Daoy (cell line): ENCODE data around the gene AATK. TPM values are rescaled to one million over a fixed set of nuclear protein-coding genes. Genes with fewer than 3 reads are reported as not detected.
A peak's percentile ranks its signal among the peaks of the same experiment; 100 is the strongest.

ENCODE experiments used
- DNase-seq: peaks from one replicate; pipeline ENCODE4 v3.0.0-alpha.2; 2015; ENCODE audit warnings: low read depth
- total RNA-seq: library from RNA; depleted of rRNA; stranded (reverse); fragments of >200 nt; shearing (Covaris generic); gene quantifications from 2 replicates; pipeline ENCODE4 v1.2.3, GENCODE V29; 2014; rRNA removed

The AATK gene, protein sequence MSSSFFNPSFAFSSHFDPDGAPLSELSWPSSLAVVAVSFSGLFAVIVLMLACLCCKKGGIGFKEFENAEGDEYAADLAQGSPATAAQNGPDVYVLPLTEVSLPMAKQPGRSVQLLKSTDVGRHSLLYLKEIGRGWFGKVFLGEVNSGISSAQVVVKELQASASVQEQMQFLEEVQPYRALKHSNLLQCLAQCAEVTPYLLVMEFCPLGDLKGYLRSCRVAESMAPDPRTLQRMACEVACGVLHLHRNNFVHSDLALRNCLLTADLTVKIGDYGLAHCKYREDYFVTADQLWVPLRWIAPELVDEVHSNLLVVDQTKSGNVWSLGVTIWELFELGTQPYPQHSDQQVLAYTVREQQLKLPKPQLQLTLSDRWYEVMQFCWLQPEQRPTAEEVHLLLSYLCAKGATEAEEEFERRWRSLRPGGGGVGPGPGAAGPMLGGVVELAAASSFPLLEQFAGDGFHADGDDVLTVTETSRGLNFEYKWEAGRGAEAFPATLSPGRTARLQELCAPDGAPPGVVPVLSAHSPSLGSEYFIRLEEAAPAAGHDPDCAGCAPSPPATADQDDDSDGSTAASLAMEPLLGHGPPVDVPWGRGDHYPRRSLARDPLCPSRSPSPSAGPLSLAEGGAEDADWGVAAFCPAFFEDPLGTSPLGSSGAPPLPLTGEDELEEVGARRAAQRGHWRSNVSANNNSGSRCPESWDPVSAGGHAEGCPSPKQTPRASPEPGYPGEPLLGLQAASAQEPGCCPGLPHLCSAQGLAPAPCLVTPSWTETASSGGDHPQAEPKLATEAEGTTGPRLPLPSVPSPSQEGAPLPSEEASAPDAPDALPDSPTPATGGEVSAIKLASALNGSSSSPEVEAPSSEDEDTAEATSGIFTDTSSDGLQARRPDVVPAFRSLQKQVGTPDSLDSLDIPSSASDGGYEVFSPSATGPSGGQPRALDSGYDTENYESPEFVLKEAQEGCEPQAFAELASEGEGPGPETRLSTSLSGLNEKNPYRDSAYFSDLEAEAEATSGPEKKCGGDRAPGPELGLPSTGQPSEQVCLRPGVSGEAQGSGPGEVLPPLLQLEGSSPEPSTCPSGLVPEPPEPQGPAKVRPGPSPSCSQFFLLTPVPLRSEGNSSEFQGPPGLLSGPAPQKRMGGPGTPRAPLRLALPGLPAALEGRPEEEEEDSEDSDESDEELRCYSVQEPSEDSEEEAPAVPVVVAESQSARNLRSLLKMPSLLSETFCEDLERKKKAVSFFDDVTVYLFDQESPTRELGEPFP (N-terminal part only)
- total RNA-seq, result 0.09 and 0.17 TPM in 2 replicates

DNA sequence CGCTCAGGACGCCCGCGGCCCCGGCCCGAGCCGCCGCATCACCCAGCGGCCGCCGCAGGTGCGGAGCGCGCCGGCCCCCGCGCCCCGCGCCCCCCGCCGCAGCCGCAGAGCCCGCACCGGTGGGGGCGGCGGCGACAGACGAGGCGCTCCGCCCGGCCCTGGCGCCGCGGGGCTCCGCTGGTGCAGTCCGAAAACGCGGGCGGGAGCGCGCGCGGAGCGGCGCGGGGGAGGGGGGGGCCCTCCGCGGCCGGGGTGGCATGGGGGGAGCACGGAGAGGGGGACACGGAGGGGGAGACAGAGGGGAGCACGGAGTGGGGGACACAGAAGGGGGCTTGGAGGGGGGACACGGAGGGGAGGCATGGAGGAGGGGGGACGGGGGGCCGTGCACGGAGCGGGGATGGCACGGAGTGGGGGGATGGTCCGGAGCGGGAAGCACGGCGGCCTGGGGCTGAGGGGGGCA is at the start of gene AATK:
AATK (minus strand) TSS at position 189 of the 460 bp plus-strand sequence. CDS start 229 bp downstream, outside the sequence.
- no peak for DNase-seq

DNA sequence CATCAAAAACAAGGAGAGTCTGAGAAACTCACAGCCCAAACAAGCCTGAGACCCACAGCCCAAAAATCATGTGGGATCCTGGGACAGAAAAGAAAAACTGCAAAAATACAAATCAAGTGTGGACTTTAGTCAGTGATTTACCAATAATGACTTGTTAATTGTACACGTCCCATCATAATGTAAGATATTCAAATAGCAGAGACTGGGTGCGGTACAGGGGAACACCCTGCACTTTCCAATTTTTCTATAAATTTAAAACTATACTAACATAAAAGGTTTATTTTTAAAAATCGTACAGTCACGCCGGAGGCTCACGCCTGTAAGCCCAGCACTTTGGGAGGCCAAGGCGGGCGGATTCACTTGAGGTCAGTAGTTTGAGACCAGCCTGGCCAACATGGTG is 48.0 kb upstream of the AATK start:
- no peak for DNase-seq

DNA sequence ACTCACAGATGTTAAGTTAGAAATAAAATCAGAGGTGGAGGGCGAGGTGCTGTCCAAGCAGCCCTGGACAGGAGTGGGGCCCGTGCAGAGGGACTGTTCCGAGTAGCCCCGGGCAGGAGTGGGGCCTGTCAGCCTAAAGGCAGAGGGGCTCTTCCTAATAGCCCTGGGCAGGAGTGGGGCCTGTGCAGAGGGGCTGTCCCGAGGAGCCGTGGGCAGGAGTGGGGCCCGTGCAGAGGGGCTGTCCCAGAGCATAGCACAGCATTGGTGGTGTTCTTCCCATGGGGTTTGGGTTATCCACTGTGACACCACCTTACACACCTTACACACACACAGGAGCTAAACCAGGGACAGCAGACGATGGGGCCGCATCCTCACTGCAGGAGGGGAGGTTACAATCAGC is 46.3 kb upstream of the AATK start:
- DNase-seq, result no peak

DNA sequence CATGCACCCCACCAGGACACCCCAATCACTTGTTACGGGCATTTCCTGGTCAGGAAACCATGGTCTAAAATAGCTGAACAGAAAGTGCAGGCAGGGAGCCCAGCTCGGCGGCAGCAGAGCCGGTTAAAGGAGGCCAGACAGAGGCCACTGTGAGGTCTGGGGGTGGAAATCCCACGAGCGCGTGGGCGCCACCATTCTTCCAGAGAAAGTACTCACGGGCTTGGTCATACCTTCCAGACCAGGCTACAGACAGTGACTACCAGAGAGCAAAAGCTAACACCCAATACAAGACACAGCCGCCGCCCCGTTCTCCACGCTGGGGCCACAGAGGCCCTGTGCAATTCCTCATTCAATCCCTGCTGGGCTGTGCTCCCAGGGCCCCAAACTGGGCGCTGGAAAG is 44.8 kb upstream of the AATK start:
- no peak for DNase-seq

DNA sequence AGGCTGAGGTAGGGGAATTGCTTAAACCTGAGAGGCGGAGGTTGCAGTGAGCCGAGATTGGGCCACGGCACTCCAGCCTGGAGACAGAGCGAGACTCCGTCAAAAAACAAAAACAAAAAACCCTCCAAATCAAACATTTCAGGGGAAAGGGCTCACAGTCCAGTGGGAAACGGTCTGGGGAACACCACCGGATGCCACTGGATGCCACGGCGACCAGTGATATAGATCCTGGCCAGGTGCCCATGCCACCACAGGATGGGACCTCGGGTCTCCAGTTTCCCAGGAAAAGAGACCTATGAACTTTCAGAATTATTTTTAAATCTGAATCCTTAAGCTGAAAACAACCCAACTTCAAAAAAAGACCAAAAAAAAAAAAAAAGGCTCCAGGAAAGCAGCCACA is 44.4 kb upstream of the AATK start:
- DNase-seq, result no peak

DNA sequence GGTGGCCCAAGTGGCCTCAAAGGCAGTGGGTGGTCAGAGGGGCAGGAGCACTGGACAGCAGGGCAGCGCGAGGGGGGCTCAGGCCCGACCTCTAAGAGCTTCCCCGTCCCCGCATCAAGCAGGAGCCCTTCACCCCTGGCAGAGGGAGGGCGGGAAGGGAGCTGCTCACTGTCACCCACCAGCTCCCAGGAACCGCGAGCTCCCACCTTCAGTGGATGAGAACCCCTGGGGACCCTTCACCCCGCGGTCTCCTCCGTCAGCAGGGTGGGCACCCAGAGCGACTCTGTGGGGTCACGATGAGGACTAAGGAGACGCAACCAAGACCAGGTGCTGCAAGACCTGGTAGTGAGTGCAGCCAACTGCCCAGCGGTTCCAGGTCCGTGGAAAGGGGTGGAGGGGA is 43.1 kb upstream of the AATK start:
- no peak for DNase-seq

DNA sequence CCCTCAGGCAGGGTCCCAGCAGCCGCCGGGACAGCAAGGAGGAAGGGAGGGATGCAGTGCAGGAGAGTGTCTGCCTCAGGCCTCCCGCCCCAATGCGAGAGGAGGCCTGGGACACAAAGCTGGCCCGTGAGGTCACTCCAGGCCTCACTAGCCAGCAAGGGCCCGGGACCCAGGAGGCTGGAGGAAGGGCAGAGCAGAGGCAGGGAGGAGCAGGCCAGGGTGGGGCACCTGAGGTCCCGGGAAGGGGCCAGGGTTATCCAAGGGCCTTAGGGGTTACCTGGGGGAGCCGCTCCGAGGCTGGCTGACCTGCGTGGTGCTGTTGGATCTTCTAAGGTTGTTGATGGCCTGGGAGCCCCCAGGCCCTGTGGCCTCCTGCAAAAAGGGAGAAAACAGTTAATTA is 42.6 kb upstream of the AATK start:
- DNase-seq, result no peak

DNA sequence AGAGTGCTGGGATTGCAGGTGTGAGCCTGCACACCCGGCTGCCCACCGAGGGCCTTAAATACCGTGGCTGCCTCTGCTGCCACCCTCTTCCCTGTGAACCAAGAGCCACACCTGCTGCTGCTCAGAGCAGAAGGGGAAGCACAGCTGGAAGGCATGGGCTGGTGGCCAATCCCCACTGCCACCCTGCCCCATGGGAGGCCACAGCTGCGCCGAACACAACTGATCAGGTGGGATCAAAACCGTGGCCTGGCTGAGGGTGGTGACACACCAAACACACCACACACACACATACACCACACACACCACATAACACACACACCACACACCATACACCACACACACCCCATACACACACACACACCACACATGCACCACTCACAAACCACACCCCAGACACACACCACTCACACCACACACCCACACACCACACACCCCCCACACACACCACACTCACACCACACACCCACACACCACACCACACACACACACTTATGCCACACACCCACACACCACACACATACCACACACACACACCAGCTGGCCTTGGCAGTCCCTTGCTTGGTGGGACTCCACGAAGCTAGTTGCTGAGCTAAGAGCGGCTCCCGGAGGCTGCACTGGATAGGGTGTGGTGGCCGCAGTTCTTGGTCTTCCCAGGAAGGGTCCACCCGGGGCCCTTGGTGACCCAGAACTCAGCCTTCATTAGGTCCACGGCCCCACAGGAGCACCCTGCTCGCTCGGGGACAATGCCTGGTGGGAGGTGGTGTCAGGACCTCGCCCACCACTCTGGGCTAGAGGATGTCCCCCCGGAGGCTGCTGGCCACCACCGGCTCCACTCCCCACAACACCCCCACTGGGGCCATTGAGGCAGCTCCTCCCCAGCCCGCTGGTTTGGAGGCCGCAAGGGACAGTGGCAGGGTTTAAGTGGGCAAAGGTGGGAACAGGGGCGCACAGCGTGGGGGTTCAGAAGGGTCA is 41.9 kb upstream of the AATK start:
- no peak for DNase-seq

DNA sequence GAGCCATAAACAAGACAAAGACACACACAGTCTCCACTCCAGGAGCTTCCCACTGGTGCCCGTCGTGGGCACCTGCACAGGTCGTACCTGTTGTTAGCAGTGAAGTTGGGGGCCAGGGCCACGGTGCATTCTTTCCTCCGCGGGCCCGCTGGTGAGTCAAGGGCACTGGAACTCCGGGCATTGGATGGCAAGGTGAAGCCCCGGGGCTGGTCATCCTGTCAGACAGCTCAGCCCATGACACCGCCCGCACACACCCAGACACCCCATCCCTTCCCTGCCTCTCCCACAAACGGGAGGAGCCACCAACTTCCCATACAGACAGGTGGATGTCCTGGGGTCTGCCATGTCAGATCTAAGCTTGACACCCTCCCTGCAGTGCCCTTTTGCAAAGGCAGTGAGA is 40.6 kb upstream of the AATK start:
- no peak for DNase-seq

DNA sequence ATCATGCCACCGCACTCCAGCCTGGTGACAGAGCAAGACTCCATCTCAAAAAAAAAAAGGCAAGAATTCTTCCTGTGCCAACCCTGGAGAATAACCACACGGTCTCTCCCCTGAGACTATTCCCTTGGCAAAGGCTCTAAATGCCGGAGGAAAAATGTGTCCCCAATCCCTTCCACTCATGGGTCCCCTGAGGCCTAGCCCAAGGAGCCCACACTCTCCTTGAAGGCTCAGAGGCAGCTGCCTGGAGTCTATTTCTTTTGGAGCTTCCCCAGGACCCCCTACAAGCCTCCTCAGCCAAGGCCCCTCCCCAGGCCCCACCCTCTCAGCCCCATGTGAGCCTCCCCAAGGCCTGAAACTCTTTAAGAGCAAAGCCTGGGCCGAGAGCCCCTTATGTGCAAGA is 40.1 kb upstream of the AATK start:
- DNase-seq, result no peak

DNA sequence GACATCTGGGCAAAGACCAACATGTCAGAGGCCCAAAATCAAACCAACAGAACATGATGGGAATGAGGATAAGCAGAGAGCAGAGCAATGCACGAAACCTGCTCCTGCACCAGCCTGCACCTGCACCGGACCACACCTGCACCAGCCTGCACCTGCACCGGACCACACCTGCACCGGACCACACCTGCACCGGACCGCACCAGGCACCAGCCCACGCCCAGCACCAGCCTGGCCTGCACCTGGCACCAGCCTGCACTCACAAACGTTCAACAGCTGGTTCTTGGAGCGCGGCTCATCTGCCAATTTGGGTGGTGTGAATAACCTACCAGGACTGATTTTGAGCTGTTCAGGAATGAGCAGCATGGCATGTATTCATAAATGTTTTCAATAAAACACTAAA is 38.6 kb upstream of the AATK start:
- DNase-seq, result no peak

DNA sequence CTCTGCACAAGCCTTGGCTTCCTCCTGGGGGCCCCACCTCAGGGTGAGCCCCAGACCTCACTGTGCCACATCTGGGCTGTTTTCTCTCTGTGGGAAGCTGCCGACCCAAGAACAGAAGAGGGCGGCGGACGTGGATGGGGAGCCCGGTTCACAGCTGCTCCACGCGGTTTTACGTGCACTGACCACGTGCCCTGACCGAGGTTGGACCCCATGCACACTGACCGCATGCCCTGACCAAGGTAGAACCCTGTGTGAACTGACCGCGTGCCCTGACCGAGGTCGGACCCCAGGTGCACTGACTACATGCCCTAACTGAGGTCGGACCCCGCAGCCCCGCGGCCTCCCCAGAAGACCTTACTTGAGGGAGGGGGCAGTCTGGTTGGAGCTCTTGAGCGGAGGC is 37.1 kb upstream of the AATK start:
- no peak for DNase-seq

DNA sequence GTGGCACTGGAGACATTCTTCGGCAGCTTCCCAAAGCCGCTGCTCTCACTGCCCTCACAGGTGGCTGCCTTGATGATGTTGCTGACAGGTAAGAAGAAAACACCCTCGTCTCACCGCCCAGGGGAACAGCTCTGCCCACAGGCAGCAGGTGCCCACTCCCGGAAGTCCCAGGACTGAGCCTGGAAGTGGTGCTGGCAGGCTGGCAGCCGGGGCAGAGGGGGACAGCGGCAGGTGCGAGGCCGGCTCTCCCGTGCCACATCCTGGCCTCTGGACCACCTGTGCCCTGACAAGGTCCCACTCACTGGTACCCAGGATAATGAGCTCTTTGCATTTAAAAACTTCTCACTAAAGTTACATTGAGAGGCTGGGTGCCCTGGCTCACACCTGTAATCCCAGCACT is 36.3 kb upstream of the AATK start:
- no peak for DNase-seq

DNA sequence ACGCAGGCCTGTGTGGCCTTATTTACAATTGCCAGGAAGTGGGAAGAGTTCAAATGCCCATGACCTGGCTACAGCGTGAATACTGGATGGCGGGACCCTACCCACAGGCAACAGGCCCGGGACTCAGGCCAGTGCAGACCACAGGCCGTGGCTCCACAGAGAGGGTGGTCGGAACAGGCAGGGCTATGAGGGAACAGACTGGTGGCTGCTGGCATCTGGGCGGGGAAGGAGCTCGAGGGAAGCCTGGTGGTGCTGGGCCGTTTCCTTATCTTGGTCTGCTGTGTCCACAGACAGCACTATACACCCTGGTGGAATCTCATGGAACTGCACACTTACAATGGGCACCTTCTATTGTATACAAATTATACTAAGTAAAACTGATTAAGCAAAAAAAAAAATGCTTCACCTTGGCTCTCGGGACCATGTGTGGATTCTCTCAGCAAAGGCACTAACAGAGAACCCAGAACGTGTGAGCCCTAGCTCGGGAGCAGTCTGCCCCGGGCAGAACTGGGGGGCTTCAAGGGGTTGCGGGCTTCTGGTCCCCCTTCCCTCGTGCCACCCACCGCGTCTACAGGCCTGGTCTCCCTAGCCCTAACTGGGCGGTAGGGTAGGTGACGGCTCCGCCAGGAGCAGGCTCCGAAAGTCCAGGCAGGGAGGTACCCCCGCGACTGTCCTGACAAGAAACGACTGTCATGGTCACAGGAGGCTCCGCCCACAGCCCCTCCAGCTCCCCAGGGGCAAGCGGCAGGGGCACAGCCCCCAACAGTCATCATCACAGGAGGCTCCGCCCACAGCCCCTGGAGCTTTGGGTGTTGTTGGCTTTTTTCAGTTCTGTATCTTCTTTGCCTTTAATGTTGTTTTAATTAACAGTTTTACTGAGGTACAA is 34.9 kb upstream of the AATK start:
- DNase-seq, result peak; percentile 77

DNA sequence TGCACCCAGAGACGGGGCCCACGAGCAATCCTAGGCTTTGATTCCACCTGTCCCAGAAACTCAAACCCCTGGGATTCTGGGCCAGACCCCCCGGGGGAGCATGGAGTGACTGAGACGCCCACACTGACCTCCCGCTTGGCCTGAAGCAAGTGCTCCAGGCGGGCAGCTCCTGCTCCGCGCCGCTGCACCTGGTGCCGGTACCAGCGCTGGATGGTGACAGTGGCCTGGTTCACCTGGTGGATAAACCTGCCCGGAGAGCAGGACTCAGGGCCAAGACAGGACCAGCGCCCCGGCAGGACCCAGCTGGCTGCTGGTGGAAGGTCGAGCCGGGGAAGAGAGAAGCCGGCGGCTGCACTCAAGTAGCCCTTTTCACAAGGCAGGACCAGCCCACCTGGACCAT is 34.2 kb upstream of the AATK start:
- no peak for DNase-seq

DNA sequence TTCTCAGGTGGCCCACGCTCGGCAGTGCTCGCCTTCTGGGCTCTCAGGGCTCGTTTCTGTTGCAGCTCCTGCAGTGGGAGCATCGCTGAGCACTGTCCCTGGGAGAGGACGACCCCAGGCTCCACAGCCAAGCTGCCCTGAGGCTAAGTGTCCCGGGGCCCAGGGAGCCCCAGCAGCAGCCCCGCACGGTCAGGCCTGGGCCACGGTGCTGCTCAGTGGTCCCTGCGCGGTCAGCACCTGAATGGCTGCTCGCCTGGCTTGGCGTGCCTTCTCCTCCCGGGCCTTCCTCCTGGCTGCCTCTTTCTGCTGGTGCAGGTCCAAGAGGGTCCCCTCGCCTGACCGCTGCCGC is 33.4 kb upstream of the AATK start:
- DNase-seq, result no peak

DNA sequence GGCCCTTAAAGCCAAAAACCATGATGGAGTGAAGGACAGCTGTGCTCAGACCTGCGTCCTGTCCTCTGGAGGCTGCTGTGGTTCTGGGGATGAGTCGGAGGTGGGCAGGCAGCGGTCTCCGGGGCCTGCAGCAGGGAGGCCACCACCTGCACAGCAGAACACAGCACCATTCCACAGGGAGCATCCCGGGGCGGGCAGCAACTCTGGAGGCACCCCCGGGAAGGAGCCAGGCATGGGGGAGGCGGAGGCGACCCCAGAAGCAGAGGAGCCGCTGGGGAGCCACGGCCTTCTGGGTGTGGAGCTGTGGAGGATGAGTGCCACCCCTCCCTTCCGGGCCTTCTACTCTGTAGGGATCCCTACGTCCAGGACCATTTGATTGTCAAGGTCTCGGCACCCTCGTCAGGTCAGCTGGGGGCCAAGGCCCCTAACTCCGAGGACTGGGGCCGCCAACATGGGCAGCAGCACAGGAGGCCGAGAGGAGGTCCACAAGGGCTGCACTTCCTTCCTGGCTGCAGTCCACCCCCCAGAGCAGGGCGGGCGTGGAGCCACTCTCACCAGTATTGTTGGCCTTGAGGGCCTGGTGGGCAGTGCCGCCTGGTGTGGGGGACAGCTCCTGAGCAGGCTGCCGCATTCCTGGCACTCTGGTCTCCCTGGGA is 32.9 kb upstream of the AATK start:
- DNase-seq, result no peak

DNA sequence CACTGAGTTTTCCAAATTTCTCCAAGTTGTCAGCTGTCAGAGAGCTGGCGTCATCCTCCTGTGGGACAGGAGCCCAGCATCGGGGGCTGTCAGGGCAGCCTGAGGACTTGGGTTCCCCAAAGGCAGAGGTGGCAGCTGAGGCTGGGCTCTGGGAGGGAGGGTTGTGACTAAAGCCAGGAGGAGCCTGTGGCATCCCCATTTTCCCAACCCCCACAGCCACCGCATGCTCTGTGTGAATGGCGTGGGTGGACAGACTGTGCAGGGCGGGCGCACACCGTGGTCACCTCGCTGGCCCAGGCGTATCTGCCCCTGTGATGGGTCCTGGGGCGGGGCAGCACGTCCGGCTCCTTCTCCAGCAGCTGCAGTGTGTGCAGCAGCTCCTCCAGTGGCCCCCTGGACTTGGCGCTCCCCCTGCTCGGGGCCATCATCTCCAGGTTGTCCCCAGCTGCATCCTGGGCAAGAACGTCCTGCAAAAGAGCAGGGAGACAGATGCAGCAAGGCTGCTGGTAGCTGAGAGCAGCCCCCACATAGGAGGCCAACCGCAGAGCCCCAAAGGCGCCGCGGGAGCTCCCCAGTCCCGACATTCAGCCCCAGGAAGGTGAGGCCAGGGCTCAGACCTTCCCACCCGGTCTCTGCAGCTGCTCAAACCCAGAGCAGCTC is 31.9 kb upstream of the AATK start:
- DNase-seq, result no peak

DNA sequence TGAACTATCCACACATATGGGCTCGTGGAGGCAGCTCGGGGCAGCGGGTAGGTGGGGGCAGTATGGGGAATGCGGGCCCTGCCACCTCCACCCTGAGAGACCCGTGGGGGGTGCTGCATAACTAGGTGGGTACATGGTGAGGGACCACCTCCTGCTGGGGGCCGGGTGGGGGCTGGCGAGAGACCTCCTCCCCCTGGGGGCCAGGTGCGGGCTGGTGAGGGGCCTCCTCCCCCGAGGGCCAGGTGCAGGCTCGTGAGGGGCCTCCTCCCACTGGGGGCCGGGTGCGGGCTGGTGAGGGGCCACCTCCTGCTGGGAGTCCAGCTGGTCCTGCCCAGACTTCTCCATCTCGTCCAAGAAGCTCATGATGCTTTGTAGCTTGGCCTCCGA is 31.4 kb upstream of the AATK start:
- no peak for DNase-seq
